Transverse colon (tissue), 4 donors: ENCODE results near the gene APCDD1L. TPM values are rescaled to one million over a fixed set of nuclear protein-coding genes. Genes with fewer than 3 reads are reported as not detected.

Experiments used
- DNase-seq: peaks from one replicate; pipeline ENCODE4 v3.0.0-alpha.2; 2019
- H3K27ac ChIP-seq, 4 donors: fragments of 200-600 bp; sonication (generic); 2 replicates each; pipeline ENCODE4 v1.5.1; 2016 to 2018; ENCODE audit warnings: inconsistent platforms in 4 of 4
- H3K27me3 ChIP-seq: fragments of 200-600 bp; sonication (generic); 2 replicates; pipeline ENCODE4 v1.5.1; 2017; ENCODE audit warnings: inconsistent platforms
- H3K36me3 ChIP-seq, 4 donors: fragments of 200-600 bp; sonication (generic); 2 replicates each; pipeline ENCODE4 v1.5.1; 2017 to 2019; ENCODE audit warnings: inconsistent platforms in 4 of 4
- H3K4me1 ChIP-seq, 4 donors: fragments of 200-600 bp; sonication (generic); 2 replicates each; pipeline ENCODE4 v1.5.1; 2017 to 2020; ENCODE audit warnings: inconsistent platforms in 4 of 4
- H3K4me3 ChIP-seq, 4 donors: fragments of 200-600 bp; sonication (generic); 1 replicate in 1 of 4; 2 replicates in 3 of 4; pipeline versions ENCODE4 v1.5.1 to v1.6.1; 2017 to 2019; ENCODE audit warnings: inconsistent platforms in 4 of 4
- H3K9me3 ChIP-seq, 2 donors: fragments of 200-600 bp; sonication (generic); 2 replicates each; pipeline ENCODE4 v1.5.1; 2017 to 2019; ENCODE audit warnings: inconsistent platforms in 2 of 2
- EP300 ChIP-seq: sonication (generic); formaldehyde crosslinking; IDR thresholded peaks from one replicate; pipeline ENCODE4 v1.6.1; 2017; ENCODE audit warnings: antibody characterized with exemption, low read depth
- POLR2A ChIP-seq: fragments of 450-650 bp; IDR thresholded peaks from one replicate; pipeline ENCODE4 v1.6.1; 2016; ENCODE audit warnings: antibody characterized with exemption, mild to moderate bottlenecking, moderate library complexity
- POLR2AphosphoS5 ChIP-seq, 3 donors: sonication (generic); formaldehyde crosslinking; IDR thresholded peaks; one replicate each; pipeline ENCODE4 v1.6.1; 2016; ENCODE audit warnings: antibody characterized with exemption in 3 of 3
- WGBS, 2 donors: methylation state at CpG; one replicate each; pipeline ENCODE4 v1.1.5; 2018; ENCODE audit warnings: low coverage in 1 of 2; 5-methylcytosine and 5-hydroxymethylcytosine counted together
- in situ Hi-C, 4 donors: fragments of 200-750 bp; cut with MboI; loops; one replicate each; pipeline versions ENCODE4 v1.15.0 to v1.15.1; 2017; ENCODE audit warnings: low sequenced_read_pairs in 3 of 4, low pct_ligation_motif_present in 1 of 4, low pct_unique_long_range_greater_than_20kb in 1 of 4
- intact Hi-C: fragments of 100-400 bp; cut with DNase I; formaldehyde crosslinking; loops from one replicate; pipeline ENCODE4 v1.15.1; 2023; ENCODE audit warnings: low total_unique reads
- total RNA-seq, 4 donors: library from RNA; depleted of rRNA; stranded (reverse); fragments of >200 nt; gene quantifications; one replicate each; pipeline ENCODE4 v1.1.0, GENCODE V29; 2016
- TF ChIP-seq, protein P1 (sequence below), 5 experiments: fragments of 200-600 bp in 3 of 5; fragments of 450-650 bp in 2 of 5; sonication (generic) in 3 of 5; IDR thresholded peaks; 1 replicate in 2 of 5; 2 replicates in 3 of 5; pipeline ENCODE4 v1.5.1; 2016 to 2017; ENCODE audit warnings: antibody characterized with exemption in 5 of 5, inconsistent platforms in 3 of 5, mild to moderate bottlenecking in 2 of 5, moderate library complexity in 1 of 5

Gene APCDD1L
- total RNA-seq, 4 donors from 2014 or later, result 0.16 TPM; not detected in 3

DNA sequence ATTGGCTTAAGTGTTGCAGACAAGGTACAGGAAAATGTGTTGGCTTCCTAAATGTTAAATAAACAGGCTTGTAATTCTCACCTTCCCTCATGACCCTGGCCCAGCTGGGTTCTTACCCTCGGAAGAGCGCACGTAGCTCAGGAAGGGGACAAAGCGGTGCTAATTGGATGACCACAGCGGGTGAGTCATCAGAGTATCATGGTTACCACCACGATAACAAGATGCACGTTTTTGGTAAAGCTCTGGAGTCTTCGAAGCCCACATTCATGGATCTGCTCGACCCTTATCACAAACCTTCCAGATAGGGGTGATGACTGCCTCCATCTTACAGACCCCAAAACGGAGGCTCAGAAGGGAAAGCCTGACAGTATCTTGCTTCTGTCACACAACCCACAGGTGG is 32.8 kb downstream of the APCDD1L start:
- DNase-seq, result no peak
- Histone ChIP-seq H3K27me3 (no peaks in the 10 kb centered on the region), H3K27ac (no peak overlapping the region), H3K9me3 (peaks cover 17% of the 10 kb centered on the region in 2 donors), H3K4me1 (peaks cover 6 to 9% (median 8%) of the 10 kb centered on the region in 4 donors), H3K36me3 (no peaks in the 10 kb centered on the region), H3K4me3 (no peak overlapping the region)
- TF ChIP-seq POLR2AphosphoS5 (IDR thresholded peaks at IDR 0.05) (no peak), POLR2A (no peak), EP300 (no peak)
- TF ChIP-seq, protein P1, sequence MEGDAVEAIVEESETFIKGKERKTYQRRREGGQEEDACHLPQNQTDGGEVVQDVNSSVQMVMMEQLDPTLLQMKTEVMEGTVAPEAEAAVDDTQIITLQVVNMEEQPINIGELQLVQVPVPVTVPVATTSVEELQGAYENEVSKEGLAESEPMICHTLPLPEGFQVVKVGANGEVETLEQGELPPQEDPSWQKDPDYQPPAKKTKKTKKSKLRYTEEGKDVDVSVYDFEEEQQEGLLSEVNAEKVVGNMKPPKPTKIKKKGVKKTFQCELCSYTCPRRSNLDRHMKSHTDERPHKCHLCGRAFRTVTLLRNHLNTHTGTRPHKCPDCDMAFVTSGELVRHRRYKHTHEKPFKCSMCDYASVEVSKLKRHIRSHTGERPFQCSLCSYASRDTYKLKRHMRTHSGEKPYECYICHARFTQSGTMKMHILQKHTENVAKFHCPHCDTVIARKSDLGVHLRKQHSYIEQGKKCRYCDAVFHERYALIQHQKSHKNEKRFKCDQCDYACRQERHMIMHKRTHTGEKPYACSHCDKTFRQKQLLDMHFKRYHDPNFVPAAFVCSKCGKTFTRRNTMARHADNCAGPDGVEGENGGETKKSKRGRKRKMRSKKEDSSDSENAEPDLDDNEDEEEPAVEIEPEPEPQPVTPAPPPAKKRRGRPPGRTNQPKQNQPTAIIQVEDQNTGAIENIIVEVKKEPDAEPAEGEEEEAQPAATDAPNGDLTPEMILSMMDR (IDR thresholded peaks at IDR 0.05), result no peak
- in situ Hi-C loops (loop anchor here in 3 of 4 donors (25.0 kb wide), 2 partner anchors 355 to 730 kb away; no protein-coding TSS in a partner anchor), intact Hi-C loops (no loop called here)
- 86% methylated on average over 10 of the region's 10 CpGs; no CpG with 5 or more reads in 1 of the 2 donors for WGBS, 2 donors

DNA sequence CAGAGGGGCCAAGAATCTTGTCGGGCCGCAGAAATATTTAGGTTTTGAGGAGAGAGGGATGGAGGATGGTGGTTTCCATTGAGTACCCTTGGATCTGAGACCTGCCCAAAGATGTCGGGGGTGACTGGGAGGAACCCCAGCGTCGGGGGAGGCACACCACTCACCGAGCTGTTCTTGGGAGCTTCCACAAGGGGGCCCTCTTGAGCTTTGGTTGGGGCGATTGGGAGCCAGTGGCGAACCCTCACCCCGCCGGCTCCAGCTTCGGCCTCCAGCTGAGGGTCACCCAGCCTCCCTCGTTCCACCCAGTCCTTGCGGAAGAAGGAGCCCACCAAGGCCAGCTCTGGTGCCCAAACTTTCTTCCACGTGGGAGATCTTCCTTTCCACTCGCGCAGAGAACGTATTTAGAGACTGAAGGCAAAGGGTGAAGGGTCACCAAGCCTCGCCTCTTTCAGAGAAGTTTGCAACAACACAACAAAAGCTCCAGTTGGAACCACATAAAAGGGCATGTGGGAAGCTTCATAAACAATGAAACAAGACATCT is 33.6 kb downstream of the APCDD1L start:
- peaks cover 12 to 15% of the 10 kb centered on the region in 2 donors for H3K9me3 ChIP-seq
- peak overlapping the region in 1 of 4 donors; percentile 18 for H3K4me3 ChIP-seq
- H3K4me1 ChIP-seq, result peaks cover 6 to 9% (median 8%) of the 10 kb centered on the region in 4 donors
- H3K27me3 ChIP-seq, result no peaks in the 10 kb centered on the region
- in situ Hi-C loops (loop anchor here in 3 of 4 donors (25.0 kb wide), 2 partner anchors 356 to 731 kb away; no protein-coding TSS in a partner anchor), intact Hi-C loops (loop anchor here (2.0 kb wide), 1 partner anchor 169 kb away; the partner anchor contains the start of gene STX16)
- H3K36me3 ChIP-seq, result no peaks in the 10 kb centered on the region
- 24% methylated on average over 18 of the region's 18 CpGs; no CpG with 5 or more reads in 1 of the 2 donors for WGBS, 2 donors
- DNase-seq, result peak; percentile 59
- H3K27ac ChIP-seq, result peak overlapping the region in 2 of 4 donors; percentile 50 to 59
- TF ChIP-seq, protein P1 (IDR thresholded peaks at IDR 0.05), result peak; percentile 60 to 84 (median 70)
- TF ChIP-seq EP300 (no peak), POLR2A (no peak), POLR2AphosphoS5 (IDR thresholded peaks at IDR 0.05) (no peak)

DNA sequence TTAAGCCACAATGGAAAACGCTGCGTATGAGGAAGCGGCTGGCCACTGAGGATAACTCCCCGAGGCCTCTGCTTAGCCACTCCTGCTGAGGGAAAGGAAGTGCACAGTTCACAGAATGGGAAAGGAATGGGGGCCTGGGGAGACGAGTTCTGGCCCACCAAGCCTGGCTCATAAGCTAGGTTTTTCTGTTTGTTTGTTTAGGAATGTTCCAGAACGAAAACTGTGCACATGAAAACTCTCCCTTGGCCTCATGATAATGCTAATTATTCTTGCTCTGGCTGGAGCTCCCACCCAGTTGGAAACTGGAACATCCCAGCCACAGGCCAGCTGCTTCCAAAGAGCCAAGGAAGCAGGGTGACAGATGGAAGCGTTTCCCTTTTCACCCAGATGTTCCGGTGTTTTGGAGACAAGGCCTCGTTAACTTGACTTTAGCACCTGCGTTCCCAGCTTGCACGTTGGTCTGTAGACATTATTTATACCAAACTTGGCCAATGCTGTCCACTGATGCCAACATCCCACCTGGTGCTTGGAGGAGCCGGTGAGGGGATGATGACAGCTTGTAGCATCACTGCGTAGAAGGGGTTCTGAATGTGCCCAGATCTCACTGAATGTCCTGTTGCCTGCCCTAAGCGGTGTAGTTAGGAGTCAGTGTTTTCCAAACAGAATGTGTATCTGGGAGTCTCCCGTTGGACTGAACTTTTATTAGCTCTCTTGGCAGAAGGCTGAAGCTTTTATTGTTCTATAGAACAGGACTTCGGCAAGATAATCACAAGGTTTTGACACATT is 34.5 kb downstream of the APCDD1L start:
- peak overlapping the region in 2 of 4 donors; percentile 50 to 59 for H3K27ac ChIP-seq
- H3K27me3 ChIP-seq, result no peaks in the 10 kb centered on the region
- peaks cover 4 to 7% of the 10 kb centered on the region in 2 donors for H3K9me3 ChIP-seq
- H3K4me1 ChIP-seq, result peaks cover 6 to 9% (median 8%) of the 10 kb centered on the region in 4 donors
- no peak overlapping the region for H3K4me3 ChIP-seq
- in situ Hi-C loops (loop anchor here in 3 of 4 donors (25.0 kb wide), 2 partner anchors 357 to 732 kb away; no protein-coding TSS in a partner anchor), intact Hi-C loops (loop anchor here (2.0 kb wide), 1 partner anchor 170 kb away; the partner anchor contains the start of gene STX16)
- H3K36me3 ChIP-seq, result no peaks in the 10 kb centered on the region
- TF ChIP-seq POLR2AphosphoS5 (IDR thresholded peaks at IDR 0.05) (peak in 1 of 3 donors; percentile 13), POLR2A (no peak)
- WGBS, 2 donors, result 49 to 80% methylated on average over 1 to 16 of the region's 16 CpGs
- no peak for DNase-seq

DNA sequence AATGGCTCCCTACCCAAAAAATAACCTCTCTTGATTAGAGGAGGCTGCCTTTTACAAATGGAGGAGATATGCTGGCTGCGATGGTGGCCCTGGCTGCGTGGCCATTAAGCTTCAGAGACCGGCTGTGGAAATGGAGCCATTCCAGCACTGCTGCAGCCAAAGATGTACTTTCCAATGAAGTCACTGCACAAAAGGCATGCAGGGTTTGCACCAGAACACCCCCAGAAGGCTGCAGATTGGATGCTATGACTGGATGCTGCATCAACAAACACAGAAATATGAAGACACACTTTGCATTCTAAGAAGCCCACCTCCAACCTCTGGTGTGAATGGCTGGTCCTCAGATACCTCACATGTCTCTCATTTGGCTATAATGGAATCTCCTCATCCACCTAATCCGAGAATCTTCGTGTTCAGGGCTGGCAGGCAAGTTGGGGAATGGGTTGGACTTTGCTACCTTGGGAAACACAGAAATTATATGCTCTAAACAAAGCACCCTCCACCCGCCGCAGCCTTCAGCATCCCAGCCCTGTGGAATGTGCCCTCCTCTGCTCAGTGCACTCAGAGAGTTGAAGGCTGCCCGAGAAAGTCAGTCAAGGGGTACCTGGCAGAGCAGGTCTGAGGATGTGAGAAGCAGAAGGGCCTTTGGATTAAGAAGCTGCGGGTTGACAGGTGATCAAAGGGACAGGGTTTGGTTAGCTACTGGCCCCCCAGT is 35.3 kb downstream of the APCDD1L start:
- H3K27ac ChIP-seq, result peak overlapping the region in 2 of 4 donors; percentile 50 to 59
- intact Hi-C loops, result loop anchor here (2.0 kb wide), 1 partner anchor 171 kb away; the partner anchor contains the start of gene STX16

More for the DNA sequence above, 35.3 kb downstream of the APCDD1L start:
- peaks cover 0 to 5% of the 10 kb centered on the region in 2 donors for H3K9me3 ChIP-seq
- no peak for TF ChIP-seq POLR2A
- TF ChIP-seq, protein P1 (IDR thresholded peaks at IDR 0.05), result no peak
- no peak for TF ChIP-seq EP300
- no peak for TF ChIP-seq POLR2AphosphoS5 (IDR thresholded peaks at IDR 0.05)
- in situ Hi-C loops, result loop anchor here in 3 of 4 donors (25.0 kb wide), 2 partner anchors 357 to 732 kb away; no protein-coding TSS in a partner anchor
- WGBS, 2 donors, result 72% methylated on average over 9 of the region's 9 CpGs; no CpG with 5 or more reads in 1 of the 2 donors
- H3K4me1 ChIP-seq, result peaks cover 6 to 9% (median 8%) of the 10 kb centered on the region in 4 donors
- DNase-seq, result no peak
- H3K36me3 ChIP-seq, result no peaks in the 10 kb centered on the region
- H3K27me3 ChIP-seq, result no peaks in the 10 kb centered on the region
- no peak overlapping the region for H3K4me3 ChIP-seq
